A172 (cell line): ENCODE results near the gene SYNGR1. TPM values are rescaled to one million over a fixed set of nuclear protein-coding genes. Genes with fewer than 3 reads are reported as not detected.
"Not testable (repeated sequence)": the region's sequence is repeated elsewhere in the genome, so short reads cannot be mapped to it uniquely, and the experiment has no call there.

Experiments used
- DNase-seq: peaks from one replicate; pipeline ENCODE4 v3.0.0-alpha.2; 2015; ENCODE audit warnings: low spot score
- total RNA-seq: library from RNA; depleted of rRNA; stranded (reverse); fragments of >200 nt; shearing (Covaris generic); gene quantifications from 2 replicates; pipeline ENCODE4 v1.2.3, GENCODE V29; 2014

Gene SYNGR1
- total RNA-seq, 1 experiment from 2014 or later = 2.9 TPM

- DNase-seq = no peak
Measured at GRCh38 chr22:39350757-39351688, 1.2 kb downstream of the SYNGR1 start.

DNA sequence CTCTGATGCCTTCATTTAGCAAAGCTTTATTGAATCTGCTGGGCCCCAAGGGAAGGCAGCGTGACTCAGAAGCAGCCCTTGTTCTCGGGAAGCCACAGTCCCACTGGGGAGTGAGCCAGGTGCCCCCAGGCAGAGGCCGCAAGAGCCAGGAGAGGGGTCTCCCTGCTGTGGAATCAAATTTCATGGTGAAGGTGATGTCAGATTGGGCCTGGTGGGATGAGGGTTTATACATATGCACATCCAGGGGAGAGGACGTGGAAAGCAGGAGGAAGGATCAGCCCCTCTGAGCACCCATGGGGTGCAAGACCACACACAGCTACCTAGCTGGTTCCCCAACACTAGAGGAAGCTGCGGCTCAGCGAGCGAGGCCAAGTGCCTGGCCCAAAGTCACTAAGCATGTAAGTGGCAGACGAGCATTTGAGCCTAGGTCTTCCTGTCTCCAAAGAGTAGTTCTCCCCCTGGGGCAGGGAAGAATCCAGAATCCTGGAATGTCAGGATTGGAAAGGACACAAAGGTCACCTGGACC is 2.0 kb downstream of the SYNGR1 start:
- DNase-seq = no peak

DNA sequence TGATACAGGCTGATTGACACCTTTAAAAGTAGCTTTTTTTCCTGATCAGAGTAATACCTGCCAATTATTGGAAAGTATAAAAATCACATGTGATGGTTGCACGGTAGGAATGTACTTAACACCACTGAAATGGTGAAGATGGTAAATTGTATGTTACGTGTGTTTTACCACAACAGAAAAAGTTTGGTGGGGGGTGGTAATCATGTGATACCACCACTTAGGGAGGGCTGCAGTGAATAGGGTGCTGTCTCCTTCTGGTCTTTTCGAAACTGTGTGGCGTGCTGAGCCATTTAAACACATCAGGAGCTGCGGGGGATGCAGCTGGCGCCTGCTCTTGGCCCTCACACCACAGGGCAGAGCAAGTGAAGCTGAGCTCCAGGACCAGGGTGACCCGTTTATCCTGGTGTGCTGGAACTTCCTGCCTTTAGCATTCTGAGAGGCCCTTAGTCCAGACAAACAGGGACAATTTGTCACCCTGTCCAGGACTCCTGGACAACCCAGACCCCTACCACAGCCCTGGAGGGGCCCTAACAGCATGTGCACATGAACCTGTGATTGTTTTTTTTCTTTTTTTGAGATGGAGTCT is 2.6 kb downstream of the SYNGR1 start:
- no peak for DNase-seq

- DNase-seq = no peak
Measured at GRCh38 chr22:39353346-39353745, 3.6 kb downstream of the SYNGR1 start.

DNA sequence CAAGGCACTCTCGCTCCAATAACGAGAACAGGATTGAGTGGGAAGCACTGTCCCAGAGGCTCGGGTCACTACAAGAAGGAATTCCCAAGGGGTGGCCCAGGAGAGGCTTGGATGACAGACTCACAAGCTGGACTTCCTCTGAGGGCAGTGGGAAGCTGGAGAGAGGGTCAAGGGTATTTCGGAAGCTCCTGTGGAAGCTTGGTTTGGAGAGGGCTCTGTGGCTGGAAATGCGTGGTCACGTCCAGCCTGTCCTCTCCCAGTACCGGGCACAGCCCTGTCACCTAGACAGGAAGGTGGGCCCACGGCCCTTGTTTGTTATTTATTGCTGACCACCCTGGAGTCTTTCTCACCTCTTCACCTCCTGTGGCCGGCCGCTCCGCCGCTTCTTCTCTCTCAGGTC is 5.3 kb downstream of the SYNGR1 start:
- DNase-seq = no peak

DNA sequence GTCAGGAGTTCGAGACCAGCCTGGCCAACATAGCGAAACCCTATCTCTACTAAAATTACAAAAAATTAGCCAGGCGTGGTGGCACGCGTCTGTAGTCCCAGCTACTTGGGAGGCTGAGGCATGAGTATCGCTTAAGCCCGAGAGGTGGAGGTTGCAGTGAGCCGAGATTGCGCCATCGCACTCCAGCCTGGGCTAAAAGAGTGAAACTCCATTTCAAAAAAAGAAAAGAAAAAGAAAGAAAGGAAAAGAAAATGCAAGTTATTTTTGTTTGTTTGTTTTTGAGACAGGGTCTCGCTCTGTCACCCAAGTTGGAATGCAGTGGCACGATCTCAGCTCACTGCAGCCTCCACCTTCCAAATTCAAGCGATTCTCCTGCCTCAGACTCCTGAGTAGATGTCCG is 6.0 kb downstream of the SYNGR1 start:
- not testable (repeated sequence) for DNase-seq

DNA sequence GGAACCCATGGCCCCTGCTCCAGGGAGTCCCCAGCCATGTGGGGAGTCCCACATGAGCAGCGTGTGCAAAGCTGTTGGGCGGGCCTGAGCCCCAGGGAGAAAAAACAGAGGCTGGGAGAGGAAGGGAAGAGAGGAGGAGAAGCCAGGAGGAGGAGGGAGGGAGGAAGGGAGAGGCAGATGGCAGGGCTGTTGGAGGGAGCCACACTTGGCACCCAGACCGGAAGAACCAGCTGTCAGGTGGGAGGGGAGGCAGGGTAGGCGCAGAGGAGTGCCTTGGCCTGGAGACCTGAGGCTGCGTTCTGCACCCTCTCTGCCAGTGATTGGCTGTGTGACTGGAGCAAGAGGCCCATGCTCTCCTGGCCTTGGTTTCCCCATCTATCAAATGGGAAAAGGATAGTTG is 6.7 kb downstream of the SYNGR1 start:
- no peak for DNase-seq

GRCh38 chr22:39357110-39358108 is 7.6 kb downstream of the SYNGR1 start:
- DNase-seq = not testable (repeated sequence)

DNA sequence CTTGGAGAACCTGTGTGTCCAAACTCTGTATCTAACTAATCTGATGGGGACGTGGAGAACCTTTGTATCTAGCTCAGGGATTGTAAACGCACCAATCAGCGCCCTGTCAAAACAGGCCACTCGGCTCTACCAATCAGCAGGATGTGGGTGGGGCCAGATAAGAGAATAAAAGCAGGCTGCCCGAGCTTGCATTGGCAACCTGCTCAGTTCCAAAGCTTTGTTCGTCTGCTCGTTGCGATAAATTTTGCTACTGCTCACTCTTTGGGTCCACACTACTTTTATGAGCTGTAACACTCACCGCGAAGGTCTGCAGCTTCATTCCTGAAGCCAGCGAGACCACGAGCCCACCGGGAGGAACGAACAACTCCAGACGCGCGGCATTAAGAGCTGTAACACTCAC is 8.4 kb downstream of the SYNGR1 start:
- DNase-seq = not testable (repeated sequence)

GRCh38 chr22:39359659-39360195 is 9.9 kb downstream of the SYNGR1 start:
- DNase-seq = no peak

GRCh38 chr22:39360242-39360641 is 10.5 kb downstream of the SYNGR1 start:
- no peak for DNase-seq

DNA sequence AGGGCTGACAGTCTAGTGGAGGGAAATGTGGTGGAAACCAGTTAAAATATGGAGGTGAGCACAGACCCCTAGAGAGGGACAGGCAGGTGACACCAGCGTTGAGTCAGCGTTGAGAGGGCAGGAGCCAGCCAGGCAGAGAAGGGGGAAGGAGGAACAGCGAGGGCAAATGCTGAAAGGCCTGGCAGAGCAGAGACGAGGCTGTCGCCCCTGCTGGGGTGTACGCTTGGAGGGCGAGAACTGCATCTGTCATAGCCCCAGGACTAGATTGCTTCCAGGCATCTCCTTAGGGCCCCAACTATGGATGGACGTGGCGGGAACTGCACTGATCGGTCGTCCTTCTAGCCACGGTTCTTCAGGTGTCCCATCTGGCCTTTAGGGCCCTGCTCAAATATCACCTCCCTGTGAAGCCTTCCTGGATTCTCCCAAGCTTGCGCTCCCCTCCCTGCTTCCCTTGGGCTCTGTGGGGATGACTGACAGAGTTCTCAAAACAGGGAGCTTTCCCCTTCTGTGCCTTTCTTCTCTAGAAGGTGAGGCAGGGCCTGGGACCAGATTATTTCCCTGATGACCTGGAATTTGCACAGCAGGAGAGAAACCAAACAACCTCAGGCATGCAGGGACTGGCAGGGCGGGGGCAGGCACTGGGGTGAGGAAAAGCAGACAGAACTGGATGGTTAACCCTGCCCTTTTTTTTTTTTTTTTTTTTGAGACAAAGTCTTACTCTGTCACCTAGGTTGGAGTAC is 11.1 kb downstream of the SYNGR1 start:
- peak; percentile 57 for DNase-seq

GRCh38 chr22:39361496-39361895 is 11.7 kb downstream of the SYNGR1 start:
- DNase-seq = no peak

DNA sequence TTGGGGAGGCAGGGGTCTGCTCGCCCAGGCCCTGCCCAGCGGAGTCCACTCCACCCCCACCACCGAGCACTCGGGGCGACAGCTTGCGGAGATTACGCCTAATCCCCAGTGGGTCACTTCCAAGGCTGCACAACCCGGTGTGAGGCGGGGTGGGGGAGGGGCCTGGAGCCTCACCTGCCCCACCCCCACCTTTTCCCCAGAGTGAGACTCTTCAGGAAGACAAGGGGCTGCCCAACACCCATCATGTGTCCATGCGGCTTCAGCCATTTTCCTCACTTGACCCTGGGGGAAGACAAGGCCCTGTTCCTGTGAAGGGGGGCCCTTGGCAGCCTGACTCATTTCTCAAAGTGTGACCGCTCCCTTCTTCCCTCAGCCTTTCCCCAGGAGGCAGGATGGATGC is 12.5 kb downstream of the SYNGR1 start:
- DNase-seq = peak; percentile 14

GRCh38 chr22:39362932-39363331 is 13.1 kb downstream of the SYNGR1 start:
- no peak for DNase-seq

- no peak for DNase-seq
Measured at GRCh38 chr22:39363751-39364515, 14.1 kb downstream of the SYNGR1 start.

- peak; percentile 39 for DNase-seq
Measured at GRCh38 chr22:39364714-39365491, 15.1 kb downstream of the SYNGR1 start.

GRCh38 chr22:39365492-39365780 is 15.6 kb downstream of the SYNGR1 start:
- no peak for DNase-seq

DNA sequence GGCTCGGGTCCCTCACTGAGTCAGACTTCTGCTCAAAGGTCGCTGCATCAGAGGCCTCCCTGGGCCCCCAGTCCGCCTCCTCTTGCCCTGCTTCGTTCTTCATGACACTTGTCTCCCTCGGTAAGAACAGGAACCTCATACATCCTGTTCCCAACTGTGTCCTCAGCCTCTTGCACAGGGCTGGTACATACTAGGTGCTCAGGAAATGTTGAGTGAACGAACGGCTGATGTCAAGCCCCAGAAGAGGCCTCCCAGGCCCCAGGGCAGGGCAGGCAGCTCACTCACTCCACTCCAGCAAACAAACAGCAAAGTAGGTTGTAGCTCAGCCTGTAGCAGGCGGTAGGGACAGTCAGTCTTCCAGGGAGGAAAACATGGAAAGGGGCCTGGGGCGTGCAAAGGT is 17.2 kb downstream of the SYNGR1 start:
- no peak for DNase-seq
